GM21526 (cell line): Measurements from ENCODE around the gene TBC1D22A.

Experiments
- ATAC-seq: cut with Tn5 transposase; IDR thresholded peaks from one replicate; pipeline ENCODE4 v1.9.1; 2021; ENCODE audit warnings: moderate library complexity; ENCODE audit not compliant: unreplicated experiment, low FRiP score

The TBC1D22A gene

DNA sequence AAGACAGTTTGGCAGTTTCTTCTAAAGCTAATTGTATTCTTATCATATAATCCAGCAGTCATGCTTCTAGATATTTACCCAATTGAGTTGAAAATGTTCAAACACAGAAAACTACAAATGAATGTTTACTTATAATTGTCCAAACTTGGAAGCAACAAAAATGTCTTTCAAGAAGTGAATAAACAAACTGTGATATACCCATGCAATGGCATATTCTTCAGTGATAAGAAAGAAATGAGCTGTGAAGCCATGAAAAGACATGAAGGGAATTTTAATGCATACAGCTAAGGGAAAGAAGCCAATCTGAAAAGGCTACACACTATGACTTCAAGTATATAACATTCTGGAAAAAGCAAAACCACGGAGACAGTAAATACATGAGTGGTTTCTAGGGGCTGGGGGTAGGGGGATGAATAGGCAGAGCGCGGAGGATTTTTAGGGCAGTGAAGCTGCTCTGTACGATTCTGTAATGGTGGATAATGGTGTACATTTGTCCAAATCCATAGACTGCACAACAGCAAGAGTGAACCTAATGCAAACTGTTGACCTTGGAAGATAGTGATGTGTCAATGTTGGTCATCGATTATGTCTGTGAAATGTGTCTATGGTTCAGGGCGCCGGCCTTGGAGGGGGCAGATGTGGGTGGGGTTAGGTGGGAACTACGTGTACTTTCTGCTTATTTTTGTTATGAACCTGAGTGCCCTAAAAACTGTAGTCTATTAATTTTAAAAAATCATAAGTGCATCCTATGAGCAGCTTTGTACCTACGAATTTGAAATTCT, 424.9 kb downstream of the TBC1D22A start:
- no peak for ATAC-seq

DNA sequence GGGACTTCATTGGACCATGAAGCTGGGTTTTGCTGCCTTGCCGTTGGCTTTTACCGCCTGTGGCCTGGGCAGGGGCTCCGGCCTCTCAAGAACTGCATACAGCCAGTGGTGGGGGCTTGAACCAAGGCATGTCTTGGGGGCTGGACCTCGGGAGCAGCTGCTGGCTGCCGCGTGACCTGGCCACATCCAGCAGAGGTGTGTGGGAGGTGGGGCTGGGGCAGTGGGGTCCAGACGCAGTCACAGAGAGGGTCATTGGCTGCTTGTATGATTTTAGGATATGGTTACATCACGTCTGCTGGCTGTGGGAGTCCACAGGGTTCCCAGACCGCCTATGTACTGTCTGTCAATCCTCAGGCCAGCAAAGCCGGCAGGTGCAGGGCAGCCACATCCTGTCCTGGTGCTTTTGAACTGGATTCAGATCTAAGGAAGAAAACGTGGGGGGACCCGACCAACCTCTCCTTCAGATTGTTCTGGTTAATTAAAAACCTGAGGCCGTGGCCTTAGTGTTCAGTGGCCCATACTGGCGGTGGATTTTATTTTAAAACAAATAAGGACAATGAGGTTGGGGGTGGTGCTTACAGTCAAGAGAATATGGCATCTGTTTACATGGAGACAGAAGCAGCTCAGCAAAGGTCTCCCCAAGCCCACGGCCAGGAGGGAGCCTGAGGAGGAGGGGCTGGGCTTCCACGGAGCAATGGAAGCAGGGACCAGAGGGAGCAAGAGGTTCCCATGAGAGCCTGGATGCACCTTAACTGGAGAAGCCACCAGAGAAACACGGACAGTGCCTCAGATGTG, 426.0 kb downstream of the TBC1D22A start:
- no peak for ATAC-seq

DNA sequence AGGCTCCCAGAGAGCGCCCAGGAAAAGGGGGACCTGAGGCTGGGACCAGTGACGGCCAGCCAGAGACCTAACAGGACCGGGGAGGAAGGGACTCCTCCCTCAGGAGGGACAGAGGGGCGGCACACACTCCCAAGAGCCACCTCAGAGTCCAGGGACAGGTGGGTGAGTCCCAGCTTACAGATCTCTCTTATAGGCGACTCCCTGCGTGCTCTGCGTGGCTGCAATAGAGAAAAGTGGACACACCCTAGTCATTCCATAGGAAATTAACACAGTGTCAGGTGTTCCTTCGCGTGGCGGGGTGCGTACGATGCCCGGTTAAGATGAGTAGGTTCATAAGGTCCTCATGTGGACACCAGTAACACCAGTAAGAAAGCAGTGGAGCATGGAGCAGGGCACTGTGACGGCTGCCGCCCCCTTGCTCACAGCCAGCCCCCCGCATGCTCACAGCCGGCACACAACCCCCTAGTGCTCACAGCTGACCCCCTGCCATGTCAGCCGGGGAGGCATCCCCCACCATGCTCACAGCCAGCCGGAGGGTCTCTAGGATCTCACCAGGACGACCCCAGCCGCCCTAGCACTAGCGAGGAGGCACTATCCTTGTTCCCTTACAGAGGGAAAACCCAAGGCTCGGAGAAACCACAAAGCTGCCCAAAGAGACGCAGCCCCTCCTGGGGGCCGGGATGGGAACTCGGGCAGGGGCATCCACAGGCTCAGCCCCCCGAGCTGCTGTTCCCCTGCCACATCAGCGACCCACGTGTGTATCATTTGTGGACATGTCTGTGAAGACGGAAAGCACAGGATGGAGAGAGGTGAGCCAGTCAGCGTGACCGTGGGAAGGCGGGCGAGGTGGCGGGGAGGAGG, 426.8 kb downstream of the TBC1D22A start:
- no peak for ATAC-seq

DNA sequence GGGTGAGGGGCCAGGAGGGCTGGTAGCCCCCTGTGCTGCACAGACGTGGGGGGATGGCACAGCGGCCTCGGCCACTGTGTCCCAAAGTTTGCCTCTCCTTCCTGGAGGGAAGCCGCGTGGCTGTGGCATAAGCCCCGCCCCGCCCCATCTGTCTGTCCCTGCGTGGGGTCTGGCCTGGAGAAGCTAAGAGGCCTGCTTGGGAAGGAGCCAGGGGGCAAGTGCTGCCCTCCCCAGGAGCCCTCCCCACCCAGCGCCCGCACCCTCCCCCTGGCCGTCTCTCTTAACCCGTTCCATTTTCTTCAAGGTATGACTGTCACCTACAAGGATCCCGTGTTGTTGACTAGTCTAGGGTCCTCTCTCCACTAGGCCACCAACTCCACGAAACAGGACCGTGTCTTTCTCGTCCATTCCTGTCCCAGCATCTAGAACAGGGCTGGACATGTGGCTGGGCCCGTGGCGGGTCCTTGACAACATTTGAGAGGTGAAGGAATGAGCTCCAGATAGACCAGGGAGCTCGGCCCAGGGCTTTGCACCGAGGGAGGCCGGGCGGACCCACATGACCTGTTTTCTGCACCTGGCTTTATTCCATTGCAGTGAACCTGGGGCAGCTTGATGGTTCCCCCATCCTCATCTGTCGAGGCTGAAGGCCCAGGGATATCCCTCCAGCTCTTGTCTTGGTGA, 428.0 kb downstream of the TBC1D22A start:
- no peak for ATAC-seq

DNA sequence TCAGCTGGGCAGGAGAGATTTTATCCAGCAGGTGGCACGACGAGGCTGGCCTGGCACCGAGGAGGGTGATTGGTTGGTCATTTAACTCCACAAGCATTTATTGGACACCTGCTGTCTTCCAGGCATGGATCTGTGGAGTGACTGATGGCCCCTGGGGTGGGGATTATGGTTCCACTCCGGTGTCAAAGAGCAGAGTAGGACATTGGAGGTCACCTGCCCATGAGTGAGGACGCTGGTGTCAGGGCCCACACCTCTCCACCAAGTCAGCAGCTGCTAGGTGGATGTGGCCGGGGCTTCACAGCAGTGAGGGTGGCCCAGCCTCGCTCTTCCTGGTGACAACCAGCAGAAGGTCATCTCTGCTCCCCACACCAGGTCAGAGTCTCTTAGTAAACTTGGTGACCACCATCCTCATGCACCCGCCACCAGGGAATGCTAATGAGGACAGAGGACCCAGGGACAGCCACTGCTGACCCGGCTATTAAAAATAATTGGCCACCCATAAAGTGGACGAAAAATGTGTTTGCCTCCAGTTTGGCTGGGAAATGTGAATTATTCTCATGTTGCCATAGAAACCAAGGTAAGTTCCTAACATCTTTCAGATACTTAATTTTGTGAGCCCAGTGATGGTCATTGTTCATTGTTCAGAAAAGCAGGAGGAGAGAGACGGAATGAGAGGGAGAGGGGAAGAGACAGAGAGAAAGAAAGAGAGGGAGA, 428.7 kb downstream of the TBC1D22A start:
- no peak for ATAC-seq

DNA sequence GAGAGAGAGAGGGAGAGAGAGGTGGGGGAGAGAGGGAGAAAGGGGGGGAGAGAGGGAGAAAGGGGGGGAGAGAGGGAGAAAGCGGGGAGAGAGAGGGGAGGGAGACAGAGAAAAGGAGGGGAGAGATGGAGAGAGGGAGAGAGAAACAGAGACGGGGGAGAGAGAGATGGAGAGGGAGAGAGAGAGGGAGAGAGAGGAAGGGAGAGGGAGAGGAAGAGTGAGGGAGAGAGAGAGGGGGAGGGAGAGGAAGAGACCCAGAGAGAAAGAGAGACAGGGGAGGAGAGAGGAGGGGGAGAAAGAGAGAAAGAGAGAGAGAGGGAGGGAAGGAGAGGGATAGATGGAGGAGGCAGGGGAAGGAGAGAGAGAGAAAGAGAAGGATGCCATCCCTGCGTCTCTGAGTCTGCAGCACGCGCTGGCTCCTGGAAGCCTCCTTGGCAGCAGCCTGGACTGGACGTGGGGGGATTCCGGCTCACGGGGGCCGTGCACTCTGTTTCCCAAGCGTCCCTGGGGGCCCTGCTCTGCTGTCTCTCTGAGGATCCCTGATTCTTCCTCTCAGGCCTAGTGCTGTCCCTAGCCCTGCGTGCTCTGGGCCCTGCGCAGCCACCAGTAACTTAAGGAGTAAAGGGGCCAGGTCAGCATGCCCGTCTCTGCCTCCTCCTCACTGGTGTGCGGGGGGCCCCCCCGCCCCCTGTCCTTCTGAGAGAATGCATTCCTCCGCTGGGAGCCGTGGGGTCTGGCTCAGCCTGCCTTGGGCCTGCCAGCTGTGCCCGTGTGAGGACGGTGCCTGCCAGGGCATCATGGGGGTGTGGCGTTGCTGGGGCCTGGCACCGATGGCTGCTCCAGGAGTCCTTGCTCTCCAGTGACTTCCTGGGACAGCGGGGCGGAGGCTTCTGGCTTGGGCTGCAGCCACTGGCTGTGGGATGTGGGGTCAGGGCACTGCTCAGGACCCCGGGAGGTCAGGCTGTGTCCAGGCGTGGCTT, 429.5 kb downstream of the TBC1D22A start:
- ATAC-seq = no peak

DNA sequence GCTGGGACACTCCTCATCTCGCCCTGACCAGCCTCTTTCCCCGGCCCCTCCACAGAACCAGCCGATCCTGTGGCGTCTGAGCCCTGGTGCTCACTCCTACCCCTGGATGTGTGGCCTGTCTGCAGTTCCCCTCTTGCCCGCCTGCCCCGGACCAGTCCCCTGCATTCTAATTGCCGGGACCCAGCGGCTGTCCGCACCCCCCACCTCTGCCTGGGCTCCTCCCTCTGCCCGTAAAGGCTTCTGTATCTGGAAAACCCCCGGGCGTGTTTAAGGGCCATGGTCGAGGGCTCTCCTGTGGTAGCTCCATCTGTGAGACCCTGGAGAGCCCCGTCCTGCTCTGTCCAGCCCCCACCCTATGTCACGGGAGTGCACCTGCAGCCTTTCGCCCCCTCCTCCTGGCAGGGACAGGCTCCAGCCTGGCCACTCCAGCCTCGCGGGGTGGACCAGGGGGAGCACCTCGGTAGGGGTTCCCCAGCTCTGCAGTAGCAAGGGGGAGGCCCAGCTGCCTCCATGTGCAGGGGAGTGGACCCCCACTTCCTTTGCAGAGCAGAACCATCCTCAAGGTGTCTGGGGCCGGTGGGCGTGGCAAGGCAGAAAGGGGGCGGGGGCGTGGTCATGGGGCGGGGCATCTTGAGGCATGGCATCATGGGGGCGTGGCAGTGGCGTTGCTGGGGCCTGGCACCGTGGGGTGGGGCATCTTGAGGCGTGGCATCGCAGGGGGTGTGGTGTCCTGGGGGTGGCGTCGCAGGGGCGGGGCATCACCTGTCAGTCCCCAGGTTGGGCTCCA, 430.4 kb downstream of the TBC1D22A start:
- ATAC-seq = no peak

DNA sequence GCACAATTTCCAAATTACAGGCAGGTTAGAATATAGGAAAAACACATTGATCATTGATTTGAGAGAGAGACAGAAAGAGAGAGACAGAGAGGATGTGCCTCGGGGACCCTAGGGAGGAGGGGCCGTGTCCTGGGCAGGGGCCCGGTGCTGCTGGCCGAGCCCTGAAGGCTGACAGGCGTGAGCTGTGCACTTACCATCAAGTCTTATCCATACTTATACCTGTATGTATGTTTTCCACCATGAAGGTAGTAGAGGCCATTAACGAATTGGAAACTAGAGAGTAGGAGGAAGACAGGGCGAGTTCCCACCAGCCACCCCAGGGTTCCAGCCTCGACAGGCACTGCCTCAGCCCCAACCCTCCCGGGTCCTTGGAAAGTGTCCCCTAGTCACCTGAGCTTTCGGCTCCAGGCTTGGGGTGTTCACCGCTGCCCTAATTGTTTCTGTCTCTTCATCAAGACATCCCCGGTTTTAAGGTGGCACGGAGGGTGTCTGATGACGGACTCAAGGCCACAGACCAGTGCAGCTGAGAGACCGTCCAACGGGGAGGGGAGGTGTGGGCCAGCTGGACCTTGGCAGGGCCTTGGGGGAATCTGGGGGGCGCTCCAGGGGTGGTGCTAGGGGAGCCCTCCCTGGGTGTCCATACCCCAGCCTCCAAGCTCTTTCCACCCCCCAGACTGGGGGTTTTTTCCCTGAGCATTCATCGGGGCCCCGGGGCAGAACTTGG, 431.3 kb downstream of the TBC1D22A start:
- no peak for ATAC-seq

DNA sequence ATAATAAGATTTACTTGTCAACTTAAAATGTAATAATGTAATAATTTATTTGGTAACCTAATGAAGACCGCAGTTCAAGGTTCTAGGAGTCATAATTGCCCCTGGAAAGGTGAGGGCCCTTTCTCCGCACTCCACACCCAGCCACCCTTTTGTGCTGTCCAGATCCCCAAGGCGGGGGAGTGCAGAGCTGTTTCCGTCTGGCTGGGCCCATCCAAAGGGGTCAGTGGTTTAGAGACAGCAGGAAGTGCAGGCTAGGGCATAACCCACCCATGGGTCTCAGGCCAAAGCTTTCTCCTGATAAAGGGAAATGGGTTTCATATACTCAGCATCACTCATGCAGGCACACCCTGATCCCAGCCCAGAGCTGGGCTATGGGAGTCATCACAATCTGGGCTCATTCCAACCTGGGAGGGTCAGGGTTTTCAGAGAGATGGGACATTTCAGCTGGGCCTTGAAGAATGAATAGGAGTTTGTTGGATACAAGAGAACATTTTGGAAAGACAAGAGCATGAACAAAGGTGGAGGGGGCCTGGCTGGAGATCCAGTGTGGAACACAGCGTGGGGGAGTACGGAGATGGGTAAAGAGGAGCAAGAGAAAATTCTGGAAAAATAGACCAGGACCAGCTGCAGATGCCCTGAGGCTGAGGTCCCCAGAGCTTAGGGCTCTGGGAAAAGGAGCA, 432.2 kb downstream of the TBC1D22A start:
- ATAC-seq = no peak

DNA sequence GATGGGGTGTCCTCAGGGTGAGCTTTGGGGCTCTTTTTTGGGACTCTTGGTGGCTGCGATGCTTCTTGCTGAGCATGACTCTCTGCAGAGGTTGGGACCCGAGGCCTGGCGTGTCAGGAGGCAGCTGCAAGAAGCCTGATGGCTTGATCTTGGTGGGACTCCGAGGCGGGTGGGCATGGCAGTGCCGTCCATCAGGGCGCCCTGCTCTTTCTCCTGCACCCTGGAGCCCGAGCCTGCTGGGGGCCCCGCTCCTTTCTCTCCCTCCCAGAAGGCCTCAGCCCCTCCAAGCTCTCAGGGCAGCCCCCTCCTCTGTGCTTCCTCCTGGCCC, 432.7 kb downstream of the TBC1D22A start:
- no peak for ATAC-seq

DNA sequence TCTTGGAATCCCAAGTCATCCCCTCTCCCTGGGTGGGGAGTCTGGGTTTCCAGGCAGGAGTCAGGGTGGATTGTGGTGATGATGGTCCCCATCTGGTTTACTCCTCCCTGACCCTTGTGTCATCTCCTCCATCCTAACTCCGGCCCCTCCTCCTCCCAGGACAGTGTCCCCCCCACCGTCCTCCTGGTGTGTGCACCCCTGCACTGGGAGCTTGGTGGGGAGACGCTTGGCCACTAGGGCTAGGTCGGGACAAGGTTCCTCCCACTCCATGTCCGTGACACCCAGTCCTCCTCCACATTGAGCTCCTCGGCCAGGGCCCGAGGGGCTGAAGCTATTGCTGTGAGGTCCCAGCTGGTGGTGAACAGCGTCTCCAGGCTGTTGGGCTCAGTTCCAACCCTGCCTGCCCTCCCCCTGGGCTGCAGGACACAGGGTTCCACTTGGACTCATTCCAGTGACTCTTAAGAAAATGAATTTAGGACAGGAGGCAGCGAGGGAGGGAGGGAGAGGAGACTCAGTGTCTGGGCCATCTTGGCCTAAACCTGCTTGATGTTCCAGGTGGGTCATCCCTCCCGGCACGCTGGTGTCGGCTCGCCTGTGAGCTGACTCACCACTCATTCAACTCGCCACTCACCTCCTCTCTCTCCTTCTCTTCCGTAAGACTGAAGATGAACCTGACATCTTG, 433.2 kb downstream of the TBC1D22A start:
- ATAC-seq = no peak

DNA sequence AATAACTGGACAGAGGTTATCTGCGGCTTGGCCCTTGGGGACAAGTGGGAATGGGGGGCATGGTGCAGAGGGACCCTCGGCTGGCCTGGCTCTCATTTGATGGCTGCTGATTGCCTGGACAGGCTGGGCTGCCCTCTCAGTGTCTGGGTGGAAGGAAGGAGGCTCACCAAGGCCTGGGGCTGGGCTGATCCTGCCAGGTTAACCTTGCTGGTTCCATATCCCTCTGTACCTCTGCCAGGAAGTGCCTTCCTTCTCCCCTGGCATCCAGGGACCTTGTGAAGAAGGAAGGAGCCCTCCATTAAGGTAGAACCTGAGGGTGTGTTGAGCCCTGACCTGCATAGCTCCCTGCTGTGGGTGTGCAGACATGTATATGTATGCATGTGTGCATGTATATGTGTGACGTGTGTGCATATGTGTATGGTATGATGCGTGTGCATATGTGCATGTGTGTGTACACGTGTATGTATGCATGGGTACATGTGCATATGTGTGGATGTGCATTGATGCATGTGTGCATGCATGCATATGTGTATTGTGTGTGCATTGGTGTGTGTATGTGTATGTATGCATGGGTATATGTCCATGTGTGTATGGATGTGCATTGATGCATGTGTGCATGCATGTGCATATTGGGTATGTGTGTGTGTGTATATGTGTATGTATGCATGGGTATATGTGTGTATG, 433.9 kb downstream of the TBC1D22A start:
- ATAC-seq = no peak

DNA sequence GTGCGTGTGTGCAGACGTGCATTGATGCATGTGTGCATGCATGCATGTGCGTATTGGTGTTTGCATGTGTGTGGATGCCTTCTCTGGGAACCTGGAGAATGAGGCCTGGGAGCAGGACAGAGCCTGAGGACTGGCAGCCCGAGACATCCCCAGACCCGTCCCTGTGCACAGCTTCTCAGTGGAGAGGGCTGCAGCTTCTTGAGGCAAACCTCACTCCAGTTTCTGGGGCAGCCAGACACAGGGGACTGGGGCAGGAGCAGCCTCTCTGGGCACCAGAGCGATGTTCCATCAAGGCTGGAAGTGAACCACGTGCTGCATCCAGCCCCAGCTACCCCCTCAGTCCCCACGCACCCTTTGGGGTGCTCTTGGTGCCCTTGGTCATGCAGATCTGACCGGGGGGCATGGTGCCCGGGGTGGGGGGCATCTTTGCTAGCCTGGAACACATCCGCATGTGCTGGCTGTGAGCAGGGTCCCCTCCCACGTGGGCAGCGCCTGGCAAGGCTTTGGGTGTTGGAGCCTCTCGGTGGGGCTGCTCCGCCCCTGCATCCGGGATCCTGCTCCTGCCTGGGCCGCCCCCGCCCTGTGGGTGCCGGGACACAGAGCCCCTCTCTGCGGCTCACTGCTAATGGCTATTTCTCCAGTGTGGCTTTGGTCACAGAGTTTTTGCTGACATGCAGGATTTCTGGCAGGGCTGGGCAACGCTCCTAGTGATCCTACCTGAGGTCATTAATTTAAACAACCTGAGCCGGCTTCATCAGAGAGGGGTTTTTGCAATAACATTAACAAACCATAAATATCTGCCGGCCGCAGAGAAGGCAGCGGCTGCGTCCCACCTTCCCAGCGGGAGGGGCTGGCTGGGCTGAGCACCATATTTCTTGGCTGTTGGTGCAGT, 434.7 kb downstream of the TBC1D22A start:
- no peak for ATAC-seq

DNA sequence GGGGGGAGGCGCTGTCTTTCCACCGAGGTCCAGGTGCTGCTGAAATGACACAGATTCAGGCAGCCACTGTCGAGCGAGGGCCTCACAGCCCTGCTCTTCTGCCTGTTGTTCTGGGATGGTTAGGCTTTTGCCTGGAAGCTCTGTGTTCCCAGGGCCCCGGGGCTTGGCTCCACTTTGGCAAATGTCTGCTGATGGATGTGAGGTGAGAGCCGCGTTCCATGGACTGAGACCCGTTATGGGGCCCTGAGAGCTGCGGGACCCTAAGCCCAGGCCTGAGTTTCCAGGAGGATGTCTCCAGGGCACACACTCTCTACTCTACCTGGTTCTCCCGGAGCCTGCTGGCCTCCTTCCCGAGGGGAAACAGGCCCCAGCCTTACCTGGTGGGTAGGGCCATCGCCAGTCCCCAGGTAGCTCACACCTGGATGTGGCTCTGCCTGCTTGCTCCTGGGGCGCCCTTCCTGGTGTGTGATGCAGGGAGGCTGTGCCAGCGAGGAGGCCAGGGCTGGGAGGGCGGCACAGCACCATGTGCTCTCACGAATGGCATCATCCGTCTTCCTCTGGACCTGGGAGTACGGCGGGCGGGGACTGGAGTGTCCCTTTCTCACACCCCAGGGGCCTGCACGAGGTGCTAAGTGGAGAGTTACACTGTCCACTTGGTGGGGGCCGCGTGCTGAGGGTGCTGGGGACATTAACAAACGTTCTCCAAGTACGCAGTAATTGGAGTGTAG, 435.5 kb downstream of the TBC1D22A start:
- ATAC-seq = no peak
